ENCODE data around the gene FCN2.

The FCN2 gene

GRCh38 chr9:134880484-134881312, at the start of gene FCN2:
FCN2 (plus strand) TSS chr9:134880810; CDS start chr9:134880822, 12 bp downstream.
- no peak for DNase-seq

- no peak for DNase-seq
Measured at GRCh38 chr9:134830926-134831720, 49.5 kb upstream of the FCN2 start.

- DNase-seq = no peak
Measured at GRCh38 chr9:134832471-134832870, 48.1 kb upstream of the FCN2 start.

DNA sequence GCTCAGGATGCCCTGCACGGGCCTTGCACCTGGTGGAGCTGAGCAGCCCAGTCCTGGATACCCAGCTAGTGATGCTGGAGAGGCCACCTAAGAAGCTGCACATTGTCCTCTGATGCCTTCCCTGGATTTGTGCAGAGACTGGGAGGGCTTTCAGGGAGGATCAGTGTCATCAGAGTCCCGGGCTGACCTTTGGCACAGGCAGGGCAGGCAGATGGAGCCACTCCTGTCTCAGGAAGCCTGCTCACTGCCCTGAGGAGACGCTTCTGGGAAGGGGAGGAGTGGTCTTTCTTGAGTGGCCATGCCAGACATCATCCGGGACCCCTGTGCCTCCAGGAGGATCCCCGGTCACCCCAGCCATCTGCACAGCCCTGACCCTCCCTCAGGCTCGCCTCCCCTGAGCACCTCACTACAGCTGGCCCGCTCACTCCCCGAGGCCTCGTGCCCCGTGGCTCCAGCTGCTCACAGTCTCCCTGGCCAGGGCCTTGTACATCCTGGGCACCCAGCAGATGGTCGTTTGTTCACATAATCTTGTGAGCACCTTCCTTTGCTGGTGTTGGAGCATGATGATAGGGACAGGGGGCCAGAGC, 47.2 kb upstream of the FCN2 start:
- no peak for DNase-seq

DNA sequence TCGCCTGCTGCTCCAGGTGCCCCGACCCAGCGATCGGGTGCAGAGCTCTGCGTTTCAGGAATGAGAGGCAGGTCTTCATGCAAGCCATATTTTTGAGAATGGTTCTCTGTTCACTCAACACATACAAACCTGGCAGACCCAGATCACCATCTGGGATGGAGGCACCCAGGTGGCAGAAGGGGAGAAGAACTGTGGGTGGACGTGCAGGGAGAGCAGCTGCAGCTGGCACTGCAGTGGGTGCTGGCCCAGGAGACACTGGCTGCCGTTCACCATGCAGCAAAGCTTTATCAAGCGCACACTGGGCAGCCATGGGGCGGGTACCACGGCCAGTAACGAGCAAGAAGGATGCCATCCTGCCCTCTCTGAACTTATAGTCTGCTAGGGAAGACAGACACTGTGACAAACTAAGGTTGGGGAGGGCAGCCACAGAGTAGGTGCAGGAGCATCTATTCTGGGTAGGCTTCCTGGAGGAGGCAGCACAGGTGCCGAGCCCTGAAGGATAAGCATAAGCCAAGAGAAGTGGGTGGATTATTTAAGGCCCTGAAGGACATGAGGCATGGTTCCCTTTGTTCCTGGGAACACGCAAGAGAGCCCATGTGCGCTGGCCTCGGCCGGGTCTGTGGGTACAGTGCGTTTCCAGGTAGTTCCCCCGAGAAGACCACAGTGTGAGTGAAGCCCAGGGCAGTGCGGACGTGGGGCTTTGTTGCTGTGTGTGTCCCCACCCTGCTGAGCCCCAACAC, 46.2 kb upstream of the FCN2 start:
- peak in 1 of 56 donors; percentile 6 for DNase-seq

- DNase-seq = no peak
Measured at GRCh38 chr9:134834957-134835419, 45.6 kb upstream of the FCN2 start.

GRCh38 chr9:134835448-134835847, 45.2 kb upstream of the FCN2 start:
- DNase-seq = no peak

DNA sequence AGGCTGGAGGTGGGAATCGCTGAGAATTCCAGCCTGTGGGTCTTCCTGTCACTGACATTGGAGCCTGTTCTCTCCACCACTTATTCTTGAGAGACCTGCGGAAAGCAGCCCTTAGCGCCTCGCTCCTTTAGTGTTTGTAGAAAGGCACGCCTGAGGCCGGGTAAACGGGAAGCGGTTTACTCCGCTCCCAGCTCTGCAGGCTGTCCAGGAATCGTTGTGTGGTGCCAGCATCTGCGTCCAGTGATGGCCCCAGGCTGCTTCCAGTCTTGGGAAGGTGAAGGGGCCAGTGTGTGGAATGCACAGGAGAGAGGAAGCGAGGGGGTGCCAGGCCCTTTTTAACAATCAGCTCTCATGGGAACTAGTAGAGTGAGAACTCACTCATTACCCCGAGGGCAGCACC, 44.6 kb upstream of the FCN2 start:
- DNase-seq = no peak

GRCh38 chr9:134836406-134836970, 44.1 kb upstream of the FCN2 start:
- no peak for DNase-seq

- no peak for DNase-seq
Measured at GRCh38 chr9:134837529-134837928, 43.1 kb upstream of the FCN2 start.

DNA sequence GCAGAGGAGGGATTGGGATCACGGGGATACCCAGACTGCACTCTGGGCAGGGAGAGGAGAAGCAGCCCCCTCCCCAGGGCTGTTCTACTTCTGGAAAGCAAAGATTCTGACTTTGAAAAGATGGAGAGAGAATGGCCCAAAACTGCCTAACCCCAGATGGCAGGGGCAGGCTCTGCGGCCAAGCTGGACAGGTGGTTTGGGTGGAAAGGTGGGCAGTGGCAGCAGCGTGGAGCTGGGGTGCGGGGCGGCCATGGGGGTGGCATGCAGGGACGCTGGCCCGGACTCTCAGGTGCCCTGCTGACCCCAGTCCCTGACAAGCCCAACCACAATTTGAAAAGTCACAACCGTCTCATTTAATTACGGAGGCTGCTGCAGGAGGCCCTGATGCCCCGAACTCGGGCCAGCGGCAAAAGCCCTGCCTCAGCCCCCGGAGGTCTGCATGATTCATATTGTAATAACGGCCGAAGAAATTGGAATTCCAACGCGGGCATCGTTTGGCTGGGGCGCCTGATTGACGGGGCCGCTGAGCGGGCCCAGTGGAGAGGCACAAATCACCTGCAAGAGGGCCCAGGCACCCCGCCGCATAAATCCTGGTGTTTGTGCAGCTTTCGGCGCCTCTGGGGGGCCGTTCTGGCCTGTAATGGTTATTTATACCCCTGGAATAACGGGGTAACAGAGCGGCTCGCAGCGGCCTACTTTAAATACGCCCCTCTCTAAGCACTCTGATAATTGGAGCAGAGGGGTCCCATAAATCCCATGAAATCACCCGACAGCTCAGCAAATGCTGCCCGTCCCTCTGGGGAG, 41.8 kb upstream of the FCN2 start:
- DNase-seq = no peak

DNA sequence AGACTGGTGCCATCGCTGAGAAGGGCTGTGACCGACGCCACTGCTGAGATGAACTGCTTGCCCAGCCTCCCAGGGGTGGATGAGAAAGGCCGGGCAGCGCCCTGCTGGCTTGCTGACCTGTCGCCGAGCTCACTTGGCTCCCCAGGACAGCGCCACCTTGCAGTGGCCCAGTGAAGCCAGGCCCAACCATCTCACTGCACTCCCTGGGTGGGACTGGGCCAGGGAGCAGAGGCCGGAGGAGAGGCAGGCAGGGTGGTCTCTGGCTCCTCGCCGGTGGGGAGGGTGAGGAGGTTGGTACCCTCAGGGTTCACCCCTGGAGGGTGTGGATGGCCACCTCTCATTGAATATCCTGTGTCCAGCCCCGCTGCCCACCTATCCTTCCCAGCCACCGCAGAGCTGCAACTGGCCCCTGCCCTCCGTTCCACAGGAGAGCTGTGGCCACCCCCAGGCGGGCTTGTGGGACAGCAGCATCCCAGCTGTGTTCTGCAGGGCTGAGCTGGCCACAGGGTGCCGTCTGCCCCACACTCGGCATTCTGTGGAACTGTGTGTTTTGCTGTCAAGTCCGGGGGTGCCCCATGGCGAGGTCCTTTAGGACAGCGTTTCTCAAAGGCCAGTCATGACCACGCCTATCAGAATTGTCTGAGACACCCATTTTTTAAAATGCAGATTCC, 41.0 kb upstream of the FCN2 start:
- no peak for DNase-seq

- no peak for DNase-seq
Measured at GRCh38 chr9:134840511-134840910, 40.1 kb upstream of the FCN2 start.

DNA sequence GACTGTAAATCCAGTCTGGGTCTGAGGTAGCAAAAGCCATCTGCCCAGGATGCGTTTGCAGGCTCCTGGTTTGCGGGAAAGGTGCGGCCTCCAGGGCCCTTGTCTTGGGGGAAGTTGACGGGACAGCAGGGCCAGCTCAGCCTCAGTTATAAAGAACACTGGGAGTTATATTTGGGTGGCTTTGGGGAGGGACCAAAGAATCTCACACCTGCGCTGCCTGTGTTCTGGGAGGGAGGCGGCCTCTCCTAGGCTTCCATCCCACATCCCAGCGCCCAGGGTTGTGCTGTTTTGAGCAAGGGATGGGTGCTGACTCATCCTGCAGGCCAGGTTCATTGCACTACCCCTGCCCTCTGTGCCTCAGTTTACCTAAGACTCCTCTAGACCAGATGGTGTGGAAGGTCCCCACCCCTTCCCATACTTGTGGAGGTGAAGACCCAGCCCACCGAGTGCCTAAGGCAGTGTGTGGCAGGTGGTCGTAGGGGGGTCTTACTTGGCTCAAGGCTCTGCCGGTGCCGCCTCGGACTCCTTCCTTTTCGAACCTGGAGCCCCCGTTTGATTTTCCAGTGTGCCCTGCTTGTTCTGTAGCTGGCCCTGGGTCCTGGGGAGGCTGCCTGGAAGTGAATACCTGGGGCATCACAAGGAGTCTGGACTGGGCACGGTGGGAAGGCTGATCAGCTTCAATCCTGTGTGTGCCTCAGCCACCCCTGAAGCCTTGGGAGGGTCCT, 39.3 kb upstream of the FCN2 start:
- DNase-seq = no peak

DNA sequence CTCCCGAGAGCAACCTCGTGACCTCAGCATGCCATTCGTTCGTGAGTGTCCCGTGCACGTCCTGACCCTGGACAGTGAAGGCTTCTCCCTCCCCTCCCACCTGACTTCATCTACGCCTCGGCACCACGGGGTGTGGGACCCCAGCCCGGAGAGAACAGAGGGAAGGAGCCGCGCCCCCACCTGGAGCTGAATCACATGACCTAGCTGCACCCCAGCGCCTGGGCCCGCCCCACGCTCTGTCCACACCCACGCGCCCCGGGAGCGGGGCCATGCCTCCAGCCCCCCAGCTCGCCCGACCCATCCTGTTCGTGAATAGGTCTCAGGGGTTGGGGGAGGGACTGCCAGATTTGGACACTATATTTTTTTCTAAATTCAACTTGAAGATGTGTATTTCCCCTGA, 38.3 kb upstream of the FCN2 start:
- no peak for DNase-seq

- no peak for DNase-seq
Measured at GRCh38 chr9:134843740-134844139, 36.9 kb upstream of the FCN2 start.

GRCh38 chr9:134844821-134845220, 35.8 kb upstream of the FCN2 start:
- DNase-seq = no peak

DNA sequence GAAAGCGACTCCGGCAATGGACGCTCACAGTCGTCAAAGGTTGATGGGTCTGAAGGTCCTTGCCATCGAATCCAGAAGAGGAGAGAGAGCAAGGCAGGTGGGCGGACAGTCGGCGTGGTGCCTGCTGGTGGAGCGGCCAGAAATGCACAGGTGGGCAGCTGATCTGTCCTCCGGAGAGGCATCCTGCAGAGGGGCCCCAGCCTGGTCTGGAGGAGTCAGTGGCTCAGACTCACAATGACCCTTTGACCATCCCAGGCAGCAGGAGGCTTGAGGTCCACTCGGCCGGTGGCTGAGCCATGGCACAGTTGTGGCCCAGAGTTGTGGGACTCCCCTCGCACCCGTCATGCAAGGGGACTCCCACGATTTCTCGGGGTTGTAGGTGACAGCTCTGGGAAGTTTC, 34.4 kb upstream of the FCN2 start:
- no peak for DNase-seq

GRCh38 chr9:134846699-134847098, 33.9 kb upstream of the FCN2 start:
- no peak for DNase-seq
